Raji (cell line): ENCODE measurements around the gene NCKAP5.

Source experiments
- POLR2A ChIP-seq: IDR thresholded peaks from 2 replicates; pipeline ENCODE4 v1.6.1; 2011; ENCODE audit warnings: low read depth, low read length, control low read depth; ENCODE audit not compliant: insufficient read depth

The NCKAP5 gene

DNA sequence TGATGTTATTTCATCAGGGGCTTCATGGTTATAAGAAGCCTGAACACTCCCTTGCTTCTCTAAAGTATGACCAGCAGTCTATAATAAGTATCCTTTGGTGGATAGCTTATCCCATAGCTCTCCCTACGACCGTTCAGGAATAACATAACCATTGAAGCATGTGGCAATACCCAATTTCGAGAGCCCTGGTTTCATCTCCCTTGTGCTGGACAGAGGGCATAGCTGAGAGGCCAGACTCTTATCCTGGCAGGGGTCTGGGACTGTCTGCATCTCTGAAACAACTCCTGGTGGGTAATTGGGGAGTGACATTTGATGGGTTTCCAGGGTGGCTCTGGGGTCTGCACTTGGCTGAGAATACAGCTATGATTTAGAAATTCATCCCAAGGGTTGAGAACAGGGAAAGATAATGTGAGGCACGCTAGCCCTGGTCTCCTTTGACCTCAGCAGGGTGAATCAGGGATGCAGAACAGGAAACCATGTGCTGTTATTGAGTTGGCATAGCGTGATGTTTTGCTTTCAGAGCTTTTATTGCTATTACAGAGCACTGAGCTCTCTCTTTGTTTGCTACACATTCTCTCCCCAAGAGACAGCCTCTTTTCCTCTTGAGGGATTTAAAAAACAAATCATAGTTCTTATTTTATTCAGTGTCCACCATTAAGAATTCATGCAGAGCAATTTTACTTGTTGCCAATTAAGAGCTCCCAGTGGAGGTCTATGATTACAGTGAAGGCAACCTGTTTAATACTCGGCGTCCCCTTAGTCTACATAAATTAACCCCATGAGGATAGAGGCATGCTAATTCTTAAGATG lies 274.5 kb downstream of the NCKAP5 start:
- no peak for TF ChIP-seq POLR2A

DNA sequence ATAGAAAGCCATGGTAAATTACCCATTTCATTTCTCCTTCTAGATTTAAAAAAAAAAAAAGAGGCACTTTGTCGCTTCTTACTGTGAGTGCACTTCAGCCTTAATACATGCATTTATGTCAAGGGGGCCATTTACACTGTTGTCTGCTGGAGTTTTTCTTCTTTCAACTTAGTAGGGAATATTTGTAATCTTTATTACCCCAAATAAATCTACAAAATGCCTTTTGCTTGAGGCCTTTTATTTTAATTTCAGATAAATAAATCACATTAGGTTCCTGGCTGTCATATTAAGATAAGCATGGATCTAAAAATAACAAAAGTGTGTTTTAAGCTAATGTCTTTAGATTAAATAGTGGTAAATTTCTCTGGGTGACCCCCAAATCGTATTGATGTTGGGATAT lies 276.0 kb downstream of the NCKAP5 start:
- TF ChIP-seq POLR2A = no peak

DNA sequence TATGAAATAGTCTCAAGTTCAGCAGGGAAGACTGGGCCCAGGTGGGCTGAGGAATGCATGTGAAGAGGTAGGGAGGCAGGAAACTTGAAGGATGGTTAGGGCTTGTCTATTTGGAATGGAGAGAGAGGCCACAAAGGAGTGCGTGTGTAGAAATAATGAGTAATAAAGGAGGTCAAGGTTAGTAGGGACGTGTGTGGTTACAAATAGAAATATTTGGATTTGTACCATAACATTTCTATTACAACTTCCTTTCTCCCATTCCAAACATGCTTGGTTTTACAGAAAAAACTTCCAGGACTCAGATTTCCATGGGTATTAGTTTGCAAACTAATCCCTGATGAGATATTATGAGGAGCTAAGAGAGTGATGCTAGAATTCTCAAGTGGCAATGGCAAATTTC lies 280.6 kb downstream of the NCKAP5 start:
- no peak for TF ChIP-seq POLR2A

DNA sequence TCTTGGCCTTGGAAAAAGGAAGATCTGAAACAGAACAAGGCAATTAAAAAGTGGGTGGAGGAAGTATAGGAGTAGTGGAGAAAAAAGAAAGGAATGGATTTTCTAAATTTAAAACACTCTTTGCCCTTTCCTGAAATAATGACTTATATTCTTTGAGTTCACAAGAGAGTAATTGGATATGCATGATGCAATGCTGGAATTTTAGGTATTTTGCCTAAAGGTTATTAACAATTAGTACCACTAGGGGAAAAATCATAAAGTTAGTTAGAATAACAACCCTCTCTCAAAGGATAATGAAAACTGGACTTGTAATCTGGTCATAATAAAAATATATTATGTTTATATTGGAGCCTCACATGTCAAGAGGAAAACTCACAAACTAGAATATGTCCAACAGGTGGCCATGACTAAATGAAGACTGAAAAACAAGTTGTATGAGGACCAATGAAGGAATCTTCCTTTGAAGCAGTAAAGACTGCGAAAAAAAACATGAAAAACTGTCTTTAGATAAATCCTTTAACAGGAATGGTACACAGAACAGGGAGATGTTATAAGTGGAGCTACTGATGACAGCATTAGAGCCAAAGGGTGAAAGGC lies 281.8 kb downstream of the NCKAP5 start:
- TF ChIP-seq POLR2A = no peak

DNA sequence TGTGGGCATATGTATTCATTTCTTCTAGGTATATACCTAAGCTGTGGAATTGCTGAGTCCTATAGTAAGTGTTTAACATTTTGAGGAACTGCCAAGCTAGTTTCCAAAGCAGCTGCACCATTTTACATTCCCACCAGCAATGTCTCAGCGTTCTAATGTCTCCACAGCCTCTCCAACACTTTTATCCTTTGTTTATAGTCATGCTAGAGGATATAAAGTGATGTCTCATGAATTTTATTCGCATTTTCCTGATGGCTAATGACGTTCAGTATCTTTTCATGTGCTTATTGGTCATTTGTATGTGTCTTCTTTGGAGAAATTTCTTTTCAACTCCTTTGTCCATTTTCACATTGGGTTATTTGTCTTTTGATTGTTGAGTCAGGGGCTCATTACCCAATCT lies 295.2 kb downstream of the NCKAP5 start:
- no peak for TF ChIP-seq POLR2A

DNA sequence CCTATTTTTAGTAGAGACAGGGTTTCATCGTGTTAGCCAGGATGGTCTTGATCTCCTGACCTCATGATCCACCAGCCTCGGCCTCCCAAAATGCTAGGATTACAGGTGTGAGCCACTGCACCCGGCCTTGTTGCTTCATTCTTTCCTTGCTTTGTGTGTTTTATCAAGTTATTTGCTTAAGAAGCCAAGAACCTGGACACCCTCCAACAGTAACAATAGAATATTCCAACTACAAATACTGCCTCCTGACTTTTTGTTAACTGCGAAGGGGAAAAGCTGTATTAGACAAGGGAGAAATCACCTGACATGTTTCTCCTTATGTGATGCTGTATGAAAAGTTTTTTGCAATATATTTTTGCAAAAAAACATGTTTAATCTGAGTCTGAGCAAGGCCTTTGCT lies 297.2 kb downstream of the NCKAP5 start:
- no peak for TF ChIP-seq POLR2A

DNA sequence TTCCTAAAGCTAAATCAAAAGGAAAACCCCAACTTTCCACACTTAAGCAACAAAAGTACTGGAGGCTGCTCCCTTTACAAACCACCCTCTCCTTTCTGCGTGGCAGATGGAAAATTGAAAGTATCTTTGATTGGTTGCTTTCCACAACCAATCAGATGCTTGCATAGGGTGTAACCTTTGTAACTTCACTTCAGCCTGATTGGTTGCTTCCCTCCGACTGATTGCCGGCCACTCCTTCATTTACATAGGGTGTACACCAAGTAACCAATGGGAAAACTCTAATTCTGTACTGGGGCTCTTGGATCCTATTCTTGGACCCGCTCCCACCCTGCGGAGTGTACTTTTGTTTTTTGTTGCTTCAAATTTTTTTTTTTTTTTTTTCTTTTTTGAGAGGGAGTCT lies 297.7 kb downstream of the NCKAP5 start:
- TF ChIP-seq POLR2A = no peak

DNA sequence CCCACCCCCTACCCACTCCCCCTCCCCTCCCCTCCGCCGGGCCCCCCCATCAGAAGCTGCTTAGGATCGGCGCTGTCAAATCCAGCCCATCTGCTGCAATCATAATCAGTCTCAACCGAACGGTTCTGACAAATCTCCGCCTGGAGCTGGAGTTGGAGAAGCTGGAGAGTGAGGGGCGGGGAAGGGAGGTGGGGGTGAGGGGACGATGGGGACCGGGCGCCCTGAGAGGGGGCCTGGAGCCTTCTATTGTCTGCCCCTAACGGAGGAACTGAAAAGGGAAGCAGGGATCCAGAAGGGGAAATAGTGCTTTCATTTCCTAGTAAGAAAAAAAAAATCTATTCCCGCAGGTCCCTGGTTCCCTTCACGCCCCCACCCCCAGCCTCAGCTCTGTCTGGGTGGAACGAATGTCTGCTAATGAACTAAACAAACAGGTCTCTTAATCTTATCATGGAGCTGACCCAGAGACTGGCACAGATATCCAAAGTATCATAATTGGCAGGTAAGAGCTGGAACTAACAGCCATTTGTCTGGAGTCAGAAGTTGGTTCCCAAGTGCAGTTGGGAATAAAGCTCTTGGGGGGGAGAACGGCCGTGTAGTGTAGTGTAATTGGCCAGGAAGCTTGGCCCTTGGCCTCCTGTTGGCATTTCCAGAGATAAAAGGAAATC lies 301.2 kb downstream of the NCKAP5 start:
- TF ChIP-seq POLR2A = no peak

DNA sequence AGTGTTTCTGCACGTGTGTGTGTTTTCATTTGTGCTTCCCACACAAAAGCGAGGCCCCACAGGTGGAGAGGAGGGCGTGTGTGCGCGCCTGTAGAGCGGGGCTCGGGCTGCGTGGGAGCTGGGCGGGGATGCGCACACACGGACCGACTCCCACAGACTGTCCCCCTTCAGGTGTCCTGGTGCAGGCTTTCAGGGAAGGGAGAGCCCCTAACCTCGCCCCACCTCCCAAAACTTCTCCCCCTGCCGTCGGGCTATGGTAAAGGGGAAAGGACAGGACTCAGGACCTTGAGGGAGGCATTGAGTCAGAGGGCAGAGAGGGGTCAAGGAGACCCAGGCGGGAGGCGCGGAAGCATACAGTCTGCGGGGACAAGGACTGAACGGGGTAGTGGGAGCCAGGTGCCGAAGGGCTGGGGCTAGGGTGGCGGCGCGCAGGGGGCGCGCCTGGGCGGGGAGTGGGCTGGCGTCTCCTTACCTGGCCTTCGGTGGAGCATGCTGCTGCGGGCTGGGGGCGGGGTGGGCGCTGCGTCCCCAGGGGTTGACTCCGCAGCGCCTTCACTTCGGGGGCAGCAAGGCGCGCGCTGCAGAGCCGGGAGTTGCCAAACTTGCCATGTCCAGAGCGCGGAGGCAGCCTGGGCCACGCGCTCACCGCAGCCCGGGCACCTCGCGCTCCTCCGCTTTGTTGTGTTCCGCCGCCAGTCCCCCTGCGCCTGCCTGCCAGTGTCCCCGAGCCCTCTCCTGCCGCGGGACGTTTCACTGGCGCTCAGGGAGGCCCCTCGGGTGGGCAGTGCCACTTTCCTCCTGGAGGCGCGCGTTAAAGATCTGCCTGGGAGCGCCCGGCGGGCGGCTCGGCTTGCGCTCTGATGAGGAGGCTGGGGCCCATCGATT lies 302.0 kb downstream of the NCKAP5 start:
- no peak for TF ChIP-seq POLR2A

DNA sequence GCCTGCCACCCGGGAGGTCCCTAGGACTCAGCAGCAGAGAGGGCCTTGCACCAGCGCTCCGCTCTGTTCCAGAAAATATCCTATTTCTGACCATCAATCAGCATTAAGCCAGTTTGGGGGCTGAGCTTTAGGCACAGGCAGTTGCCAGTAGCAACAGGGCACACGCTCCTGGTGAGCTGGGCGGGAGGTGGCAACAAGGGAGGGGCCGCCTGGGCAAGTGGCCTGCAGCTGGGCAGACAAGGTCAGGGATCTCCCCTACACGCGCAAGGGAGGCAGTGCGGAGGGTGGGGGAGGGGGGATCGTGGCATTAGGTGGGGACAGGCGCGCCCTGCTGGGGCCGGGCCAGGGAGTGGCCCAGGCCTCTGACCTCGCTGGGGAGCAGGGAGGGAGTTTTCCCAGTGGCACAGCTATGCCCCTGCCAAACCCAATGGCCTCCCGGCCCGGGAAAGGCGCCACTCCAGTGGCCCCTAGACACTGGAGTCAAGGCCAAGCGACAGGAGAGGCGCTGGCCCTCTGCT lies 302.8 kb downstream of the NCKAP5 start:
- TF ChIP-seq POLR2A = no peak

DNA sequence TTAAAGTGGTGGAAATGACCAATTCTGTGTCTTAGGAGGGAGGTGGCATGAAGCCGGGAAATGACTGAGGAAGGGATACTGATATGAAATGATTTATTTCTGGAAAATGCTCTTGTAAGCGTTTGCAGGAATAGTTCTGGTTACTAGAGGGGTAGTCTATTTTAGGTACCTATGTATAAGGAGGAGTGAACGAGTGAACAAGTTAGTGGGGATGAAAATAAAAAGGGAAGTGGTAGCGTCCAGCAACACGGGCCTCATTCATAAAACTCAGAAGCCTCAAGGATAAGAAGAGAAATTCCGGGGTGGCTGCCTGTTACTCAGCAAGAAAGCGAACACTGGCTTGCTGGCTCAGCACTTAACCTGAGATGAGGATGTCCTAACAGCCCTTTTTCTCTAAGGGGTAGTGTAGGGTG lies 303.3 kb downstream of the NCKAP5 start:
- no peak for TF ChIP-seq POLR2A

DNA sequence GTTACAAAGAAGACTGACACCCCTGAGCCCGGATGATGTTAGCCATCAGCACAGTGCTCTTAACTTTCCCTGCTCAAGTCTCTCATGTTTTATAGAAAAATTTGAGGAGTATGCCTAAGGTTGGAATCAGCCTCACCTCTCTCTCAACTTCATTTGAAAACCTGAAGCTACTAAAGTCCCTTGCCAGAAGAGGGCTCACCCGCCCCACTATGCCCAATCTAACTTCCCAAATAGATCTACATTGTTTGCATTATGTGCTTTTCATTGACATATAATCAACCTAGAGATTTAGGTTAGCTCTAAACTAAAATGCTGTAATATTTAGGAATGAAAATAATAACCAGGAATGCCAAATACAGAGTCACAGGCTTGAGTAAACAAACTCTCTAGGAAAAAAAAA lies 305.4 kb downstream of the NCKAP5 start:
- TF ChIP-seq POLR2A = no peak

DNA sequence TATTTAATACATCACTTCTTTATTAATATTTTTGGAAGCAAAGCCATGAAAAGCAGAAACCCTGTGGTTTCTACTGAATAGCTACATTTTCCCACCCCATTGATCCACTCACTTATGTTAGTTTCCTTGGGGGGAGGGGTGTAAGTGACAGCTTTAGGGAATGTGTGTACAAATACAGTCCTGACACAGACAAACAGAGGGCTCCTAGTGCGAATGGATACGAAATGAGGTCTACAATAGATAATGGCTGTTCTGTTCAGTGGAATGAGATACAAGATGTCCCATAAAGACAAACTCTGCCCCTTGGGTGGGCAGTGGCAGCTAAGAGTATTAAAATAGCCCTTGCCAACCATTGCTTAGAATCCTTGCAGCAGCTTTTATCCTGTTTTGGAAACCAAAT lies 312.9 kb downstream of the NCKAP5 start:
- no peak for TF ChIP-seq POLR2A

DNA sequence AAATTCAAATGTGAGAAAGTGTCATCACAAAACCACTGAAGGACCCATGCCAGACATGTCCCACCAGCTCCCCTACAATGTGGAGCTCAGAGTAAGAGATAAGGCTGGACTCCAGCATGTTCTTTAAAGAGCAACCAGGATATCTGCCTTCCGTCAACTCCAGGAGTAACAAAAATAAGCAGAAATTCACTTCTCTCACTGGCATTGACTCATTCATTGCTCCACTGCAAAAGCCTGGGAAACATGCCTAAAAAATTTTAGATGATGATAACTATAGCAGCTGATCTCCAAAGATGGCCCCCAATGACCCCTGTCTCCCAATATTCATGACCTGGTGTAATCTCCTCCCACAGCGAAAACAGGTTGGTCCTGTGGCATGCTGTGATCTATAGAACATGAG lies 314.5 kb downstream of the NCKAP5 start:
- no peak for TF ChIP-seq POLR2A

DNA sequence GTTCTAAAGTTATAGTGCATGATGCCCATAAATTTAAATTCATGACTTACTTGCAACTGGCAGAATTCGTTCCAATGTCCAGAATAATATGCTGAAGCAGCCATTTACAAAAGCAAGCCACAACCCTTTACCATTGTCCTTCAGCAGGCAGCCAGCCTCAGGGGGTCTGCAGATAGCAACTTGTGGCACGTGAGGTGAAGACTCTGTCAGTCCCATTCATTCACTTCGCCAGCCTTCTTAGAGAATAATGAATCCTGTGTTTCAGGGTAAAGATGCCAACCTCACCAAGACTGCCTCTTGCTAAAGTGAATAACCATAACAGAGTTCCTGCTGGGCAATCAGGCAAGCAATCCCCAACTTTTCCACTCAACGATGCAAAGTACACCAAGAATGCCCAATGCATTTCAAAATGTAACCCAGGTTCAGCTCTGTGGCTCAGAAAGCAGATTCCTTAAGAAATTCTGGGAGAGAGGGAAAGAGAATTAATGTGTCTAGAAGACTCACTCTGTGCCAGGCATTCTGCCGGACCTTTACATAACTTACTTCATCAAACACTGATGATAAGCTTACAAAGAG lies 315.4 kb downstream of the NCKAP5 start:
- TF ChIP-seq POLR2A = no peak

DNA sequence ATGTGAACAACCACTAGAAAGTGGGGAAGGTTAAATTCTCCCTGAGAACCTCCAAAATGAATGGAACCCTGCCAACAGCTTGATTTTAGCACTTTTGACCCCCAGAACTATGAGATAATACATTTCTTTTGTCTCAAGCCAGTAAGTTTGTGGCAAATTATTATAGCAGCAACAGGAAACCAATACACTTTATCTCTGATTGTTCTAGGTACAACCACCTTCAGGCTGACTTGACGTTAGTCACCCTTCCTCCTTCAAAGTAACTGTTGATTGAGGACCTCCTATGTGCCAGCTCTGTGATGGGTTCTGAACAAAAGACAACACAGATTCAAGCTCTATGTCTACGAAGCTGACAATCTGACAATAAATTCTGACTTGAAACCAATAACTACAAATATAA lies 318.9 kb downstream of the NCKAP5 start:
- no peak for TF ChIP-seq POLR2A
